GM18526 (cell line): ENCODE data around the gene SNED1.

Experiments
- POLR2A ChIP-seq: IDR thresholded peaks from 3 replicates; pipeline ENCODE4 v1.6.1; 2011; ENCODE audit not compliant: insufficient read length; ENCODE audit errors: extremely low read depth

Gene SNED1

GRCh38 chr2:241064008-241064801, 65.8 kb downstream of the SNED1 start:
- no peak for TF ChIP-seq POLR2A

DNA sequence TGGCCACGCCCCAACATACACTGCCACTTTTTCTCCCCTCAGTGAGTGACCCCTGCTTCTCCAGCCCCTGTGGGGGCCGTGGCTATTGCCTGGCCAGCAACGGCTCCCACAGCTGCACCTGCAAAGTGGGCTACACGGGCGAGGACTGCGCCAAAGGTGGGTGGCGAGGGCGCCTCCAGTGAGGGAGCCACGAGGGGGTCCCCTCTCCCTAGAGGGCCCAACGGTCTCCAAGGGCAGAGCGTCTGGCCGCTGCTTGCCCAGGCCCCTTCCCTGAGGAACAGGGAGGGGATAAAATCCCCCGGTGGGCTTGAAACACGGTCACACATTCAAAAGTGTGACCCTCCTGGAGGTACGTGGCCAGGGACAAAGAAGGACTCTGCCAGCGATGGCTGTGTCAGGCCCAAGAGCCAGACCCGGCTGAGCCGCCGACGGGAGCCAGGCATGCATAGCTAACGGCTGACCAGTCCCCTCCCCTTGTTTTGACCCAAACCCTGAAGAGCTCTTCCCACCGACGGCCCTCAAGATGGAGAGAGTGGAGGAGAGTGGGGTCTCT, 66.5 kb downstream of the SNED1 start:
- no peak for TF ChIP-seq POLR2A

GRCh38 chr2:241065355-241065803, 67.0 kb downstream of the SNED1 start:
- TF ChIP-seq POLR2A: no peak

DNA sequence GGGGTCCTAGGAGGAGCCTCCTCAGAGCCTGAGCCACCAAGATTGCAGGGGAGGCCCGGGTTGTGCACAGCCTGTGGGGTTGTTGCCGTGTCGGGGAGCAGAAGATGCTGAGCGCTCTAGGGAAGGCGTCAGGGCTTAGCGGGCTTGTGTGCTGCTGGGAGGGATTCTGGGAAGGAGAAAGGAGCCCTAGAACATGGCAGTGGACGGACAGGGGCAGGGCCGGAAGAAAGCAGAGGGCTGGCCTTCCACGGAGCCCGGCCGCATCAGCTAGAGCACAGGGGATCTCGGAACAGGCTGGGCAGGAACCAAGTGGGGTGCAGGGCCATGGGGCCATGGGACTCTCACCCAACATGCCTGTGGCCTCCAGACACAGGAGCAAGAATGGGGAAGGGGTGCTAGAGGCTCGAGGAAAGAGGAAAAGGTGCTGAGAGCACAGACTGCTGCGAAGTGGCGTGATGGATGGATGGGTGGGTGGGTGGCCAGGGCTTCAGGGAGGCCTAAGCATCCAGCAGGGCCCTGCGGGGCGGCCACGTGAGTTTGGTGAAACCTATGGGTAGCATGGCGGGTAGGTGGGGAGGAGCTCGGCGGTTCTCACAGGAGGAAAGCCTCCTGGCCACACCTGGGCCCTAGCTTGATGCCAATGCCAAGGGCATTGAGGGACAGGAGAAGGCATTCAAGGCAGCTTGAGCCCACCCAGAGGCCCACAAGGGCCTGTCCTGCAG, 67.9 kb downstream of the SNED1 start:
- TF ChIP-seq POLR2A: no peak

DNA sequence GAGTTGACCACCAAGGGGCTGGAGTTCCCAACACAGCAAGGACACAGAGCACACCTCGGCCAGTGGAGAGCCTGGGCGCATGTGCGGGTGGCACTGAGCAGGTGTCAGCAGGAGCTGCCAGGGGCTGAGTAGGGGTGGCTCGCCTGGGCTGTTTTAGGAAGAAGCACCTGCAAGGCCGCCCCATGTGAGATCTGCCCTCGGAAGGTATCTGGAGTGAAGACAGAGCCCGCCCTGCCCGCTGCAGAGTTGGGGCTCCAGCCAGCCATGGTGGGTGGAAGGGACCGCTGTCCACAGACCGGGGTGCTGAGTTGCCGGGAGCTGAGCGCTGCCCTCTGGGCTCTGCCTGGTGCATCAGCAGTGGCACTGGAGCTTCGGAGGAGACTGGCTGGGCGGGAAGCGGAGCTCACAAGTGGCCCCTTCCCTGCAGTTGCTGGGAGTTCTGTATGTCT, 68.5 kb downstream of the SNED1 start:
- TF ChIP-seq POLR2A: no peak

DNA sequence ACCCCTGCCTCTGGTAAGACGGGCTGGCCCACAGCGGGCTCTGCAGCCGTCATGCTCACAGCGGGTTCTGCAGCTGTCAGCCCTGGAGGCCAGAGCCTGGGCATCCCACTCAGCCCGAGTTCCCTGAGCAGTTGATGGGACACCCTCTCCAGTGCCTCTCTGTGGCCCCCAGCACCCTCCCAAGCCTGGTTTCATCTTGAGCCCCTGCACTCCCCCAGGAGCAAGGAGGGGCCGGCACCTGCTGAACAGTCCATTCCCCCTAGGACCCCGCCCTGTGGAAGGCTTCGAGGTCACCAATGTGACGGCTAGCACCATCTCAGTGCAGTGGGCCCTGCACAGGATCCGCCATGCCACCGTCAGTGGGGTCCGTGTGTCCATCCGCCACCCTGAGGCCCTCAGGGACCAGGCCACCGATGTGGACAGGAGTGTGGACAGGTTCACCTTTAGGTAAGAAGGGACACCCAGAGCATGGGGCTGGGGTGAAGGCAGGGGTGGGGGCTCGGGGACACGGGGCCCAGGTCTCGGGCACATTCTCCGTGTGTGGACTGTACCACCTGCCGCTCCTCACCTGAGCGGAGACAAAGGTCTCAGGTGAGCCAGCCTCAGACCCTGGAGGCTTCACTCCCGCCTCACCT, 69.2 kb downstream of the SNED1 start:
- no peak for TF ChIP-seq POLR2A

- TF ChIP-seq POLR2A: no peak
Observed at GRCh38 chr2:241068136-241068941, 69.9 kb downstream of the SNED1 start.

- TF ChIP-seq POLR2A: no peak
Observed at GRCh38 chr2:241068942-241069810, 70.8 kb downstream of the SNED1 start.

GRCh38 chr2:241069821-241070281, 71.4 kb downstream of the SNED1 start:
- TF ChIP-seq POLR2A: no peak

DNA sequence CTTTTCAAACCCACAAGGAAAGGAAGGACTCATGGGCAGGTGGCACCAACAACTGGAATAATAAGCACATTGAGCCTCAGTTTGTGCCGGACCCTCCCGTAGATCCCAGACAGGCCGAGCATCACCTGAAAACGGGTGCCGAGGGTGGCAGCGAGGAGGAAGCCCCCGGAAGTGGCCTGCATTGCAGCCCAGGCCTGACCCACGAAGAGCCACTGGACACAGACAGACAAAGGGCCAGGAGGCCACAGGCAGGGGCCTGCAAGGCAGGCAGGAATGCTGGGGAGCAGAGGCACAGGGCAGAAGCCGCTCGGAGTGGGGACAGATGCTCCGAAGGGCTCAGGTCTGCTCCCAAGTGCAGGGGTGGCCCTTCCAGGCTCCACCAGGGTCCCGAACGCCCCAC, 71.9 kb downstream of the SNED1 start:
- TF ChIP-seq POLR2A: no peak

DNA sequence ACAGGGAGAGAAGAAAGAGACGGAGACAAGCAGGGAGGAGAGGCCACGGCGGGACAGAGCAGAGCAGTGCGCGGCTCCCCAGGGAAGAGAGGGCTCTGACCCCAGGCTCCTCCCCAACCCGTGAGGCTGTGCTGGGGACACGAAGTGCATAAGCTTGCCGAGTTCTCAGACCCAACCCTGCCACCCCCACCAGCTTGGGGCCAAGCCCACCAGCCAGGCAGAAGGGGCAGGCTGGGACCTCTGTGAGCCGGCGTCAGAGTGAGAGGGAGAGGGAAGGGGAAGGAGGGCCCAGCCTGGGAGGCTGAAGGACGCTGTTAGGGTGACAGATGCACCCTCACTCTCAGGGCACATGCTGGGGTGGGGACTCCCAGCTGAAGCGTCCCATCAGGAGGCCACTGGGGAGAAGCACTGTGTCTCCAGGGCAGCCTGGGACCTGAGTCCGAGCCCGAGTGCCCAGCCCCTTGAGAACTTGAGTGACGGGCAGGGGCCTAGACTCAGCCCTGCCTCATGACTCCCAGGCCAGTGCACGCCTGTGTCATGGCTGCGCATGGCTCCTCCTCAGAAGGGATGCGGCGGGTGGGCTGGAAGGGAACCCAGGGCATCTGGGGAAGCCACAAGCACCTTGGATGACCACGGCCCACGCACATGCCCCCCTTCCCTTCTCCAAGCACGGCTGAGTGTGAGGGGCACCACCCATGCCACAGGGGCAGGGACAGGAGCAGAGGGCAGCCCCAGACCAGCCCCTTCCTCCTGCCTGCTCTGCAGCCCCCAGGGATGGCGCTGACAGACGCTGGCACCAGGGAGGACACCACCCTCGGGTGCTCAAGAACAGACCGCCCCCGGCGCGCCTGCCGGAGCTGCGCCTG, 72.6 kb downstream of the SNED1 start:
- TF ChIP-seq POLR2A: no peak

GRCh38 chr2:241071677-241072111, 73.3 kb downstream of the SNED1 start:
- no peak for TF ChIP-seq POLR2A

GRCh38 chr2:241072151-241072550, 73.7 kb downstream of the SNED1 start:
- no peak for TF ChIP-seq POLR2A
